ENCODE measurements around the gene SPATS2L.

SPATS2L gene

GRCh38 chr2:200297989-200298388 is 8.5 kb upstream of the SPATS2L start:
- DNase-seq = no peak

GRCh38 chr2:200298816-200299215 is 7.7 kb upstream of the SPATS2L start:
- DNase-seq = no peak

DNA sequence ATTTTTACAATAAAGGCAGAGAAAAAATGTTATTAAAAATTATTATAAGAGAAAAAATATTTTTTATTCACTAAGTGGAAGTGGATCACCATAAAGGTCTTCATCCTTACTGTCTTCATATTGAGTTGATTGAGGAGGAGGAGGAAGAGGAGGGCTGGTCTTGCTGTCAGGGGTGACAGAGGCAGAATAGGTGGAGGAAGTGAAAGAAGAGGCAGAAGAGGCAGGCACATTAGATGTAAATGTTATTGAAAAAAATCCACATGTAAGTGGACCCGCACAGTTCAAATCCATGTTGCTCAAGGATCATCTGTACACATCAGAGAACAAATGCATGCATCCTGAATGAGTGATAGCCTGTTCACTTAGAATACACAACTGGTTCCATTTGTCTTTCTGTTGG is 6.4 kb upstream of the SPATS2L start:
- no peak for DNase-seq

- no peak for DNase-seq
These were observed 5.7 kb upstream of the SPATS2L start for GRCh38 chr2:200300638-200301314.

GRCh38 chr2:200301953-200302858 is 4.3 kb upstream of the SPATS2L start:
- no peak for DNase-seq

- DNase-seq = no peak
These were observed 3.4 kb upstream of the SPATS2L start for GRCh38 chr2:200302940-200303727.

DNA sequence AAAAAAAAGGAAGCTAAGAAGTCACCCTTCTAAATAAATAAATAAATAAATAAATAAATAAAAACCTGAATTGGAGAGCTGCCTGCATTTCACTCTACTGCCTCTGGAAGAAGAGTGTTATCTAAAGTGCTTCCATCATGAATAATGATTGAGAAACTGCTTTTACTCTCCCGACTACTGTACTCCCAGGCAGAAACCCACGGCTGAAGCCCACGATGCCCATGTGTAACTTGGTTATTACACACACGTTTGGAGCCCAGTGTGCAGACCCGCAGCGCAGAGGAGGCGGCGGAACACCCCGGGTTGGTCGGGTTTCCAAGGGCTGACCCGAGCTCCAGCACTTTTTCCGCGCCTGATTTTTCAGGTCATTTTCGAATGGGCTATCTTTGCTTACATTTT is 697 bp upstream of the SPATS2L start:
- DNase-seq = peak in 1 of 2 donors; percentile 41

GRCh38 chr2:200306931-200307723 is 634 bp downstream of the SPATS2L start:
- peak in 1 of 2 donors; percentile 73 for DNase-seq

DNA sequence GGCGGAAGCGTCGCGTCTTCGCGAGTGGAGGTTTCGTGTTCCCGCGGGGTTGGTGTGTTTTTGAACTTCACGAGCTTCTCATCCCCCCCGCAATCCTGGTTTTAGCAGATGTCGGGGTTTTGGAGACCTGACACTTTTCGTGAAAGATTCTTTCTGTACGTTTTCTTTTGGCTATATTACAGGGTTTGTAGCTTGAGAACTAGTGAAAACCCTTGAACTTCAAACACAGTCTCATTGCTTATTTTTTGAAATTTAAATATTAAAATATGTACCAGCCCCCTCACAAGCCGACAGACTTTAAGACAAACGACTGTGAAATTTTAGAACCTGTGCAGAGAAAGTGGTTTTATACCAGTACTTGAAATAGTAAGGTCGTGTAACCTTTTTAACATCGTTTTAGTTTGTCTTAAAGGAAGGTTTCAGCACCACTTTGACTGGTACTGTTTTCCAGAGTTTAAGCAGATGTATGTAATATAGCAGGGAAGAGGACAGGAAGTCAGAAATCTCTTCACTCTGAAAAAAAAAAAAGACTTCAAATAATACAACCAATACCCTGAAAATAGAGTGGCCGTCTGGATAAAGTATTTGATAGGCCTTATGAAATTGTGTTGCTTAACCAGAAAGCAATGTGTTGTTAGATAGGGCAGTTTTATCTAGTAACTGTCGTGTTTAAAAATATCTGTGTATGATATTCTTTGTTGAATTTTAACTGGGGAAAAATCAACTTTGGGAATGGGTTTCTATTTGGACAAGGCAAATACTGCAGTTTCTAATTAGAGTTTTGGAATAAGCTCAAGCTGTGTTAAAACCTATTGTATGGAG is 1.4 kb downstream of the SPATS2L start:
- DNase-seq = no peak

GRCh38 chr2:200308546-200309295 is 2.2 kb downstream of the SPATS2L start:
- DNase-seq = peak in 1 of 2 donors; percentile 60

GRCh38 chr2:200309296-200310049 is 3.0 kb downstream of the SPATS2L start:
- DNase-seq = no peak

- no peak for DNase-seq
These were observed 4.1 kb downstream of the SPATS2L start for GRCh38 chr2:200310545-200310971.

DNA sequence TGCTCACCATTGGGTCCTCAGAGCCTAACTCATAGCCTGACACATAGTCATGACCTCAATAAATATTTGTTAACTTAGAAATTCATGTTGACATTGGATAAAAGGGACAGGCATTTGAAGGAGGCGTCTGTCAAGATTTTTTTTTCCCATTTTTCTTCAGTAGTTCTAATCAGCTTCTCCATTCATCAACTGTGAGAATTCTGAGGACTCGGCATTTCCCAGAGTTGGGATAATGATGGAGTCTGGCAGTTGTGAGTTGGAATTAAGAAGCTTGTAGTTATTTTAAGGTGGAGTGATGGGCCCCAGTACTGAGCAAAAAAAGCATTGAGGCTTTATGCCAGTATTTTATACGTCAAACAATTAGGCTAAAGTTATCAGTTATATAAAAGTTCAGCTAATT is 4.6 kb downstream of the SPATS2L start:
- DNase-seq = no peak

DNA sequence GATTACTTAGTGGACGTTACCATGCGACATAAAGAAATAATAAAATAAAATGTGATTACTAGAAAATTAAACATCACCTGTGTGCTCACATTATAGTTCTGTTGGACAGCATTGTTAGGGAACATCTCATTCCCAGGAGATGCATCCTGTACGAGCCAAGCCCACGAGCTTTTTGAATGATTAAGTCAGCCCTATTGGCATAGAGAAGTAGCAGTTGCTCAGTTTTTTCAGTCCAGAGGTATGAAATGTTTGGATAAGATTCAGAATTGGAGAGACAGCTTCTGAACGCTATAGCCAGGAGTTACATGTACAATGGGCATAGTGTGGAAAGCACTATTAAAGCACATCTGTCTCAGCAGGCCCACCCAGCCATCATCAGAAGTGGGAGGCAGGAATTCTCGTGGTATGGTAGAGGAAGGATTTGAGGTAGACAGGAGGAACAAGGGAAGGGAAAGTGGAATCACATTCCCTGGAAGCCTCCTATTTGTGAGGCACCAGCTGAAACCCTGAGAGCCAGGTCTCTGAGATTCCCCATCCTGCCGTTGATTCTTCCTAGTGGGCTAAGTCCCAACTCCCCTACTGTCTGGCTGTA is 8.6 kb downstream of the SPATS2L start:
- DNase-seq = no peak

DNA sequence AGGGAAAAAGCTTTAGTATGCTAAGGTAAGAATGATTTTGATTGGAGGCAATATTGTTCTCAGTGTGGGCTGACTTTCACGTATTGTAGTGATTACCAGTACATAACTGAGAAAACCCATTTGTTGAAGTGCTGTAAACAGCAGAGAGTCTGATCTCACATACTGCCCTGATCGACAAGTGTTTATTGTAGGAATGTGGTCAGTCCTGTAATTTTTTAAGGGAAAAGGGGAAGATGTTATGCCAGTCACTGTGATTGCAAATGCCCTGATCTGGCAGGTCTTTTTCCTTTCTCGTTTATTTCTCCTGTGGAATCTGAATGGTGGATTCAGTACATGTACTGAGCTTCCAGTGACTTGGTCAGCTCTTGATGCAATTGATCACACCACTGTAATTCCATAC is 11.5 kb downstream of the SPATS2L start:
- DNase-seq = no peak

DNA sequence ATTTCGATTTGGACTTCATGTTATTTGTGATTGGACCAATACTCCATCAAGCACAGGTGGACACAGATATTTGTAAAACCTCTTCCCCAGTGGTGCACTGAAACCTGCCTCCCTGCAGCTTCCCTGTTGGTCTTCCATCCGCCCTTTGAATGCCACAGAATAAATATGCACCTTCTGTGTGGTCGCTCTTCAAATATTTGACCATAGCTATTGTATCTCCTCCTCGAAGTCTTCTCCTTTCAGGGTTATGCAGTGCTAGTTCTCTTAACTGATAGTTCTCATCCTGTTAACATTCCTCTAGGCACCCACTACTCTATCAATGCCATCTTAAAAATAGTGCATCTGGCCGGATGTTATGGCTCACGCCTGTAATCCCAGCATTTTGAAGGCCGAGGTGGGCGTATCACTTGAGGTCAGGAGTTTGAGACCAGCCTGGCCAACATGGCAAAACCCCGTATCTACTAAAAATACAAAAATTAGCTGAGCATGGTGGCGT is 12.5 kb downstream of the SPATS2L start:
- DNase-seq = no peak

- no peak for DNase-seq
These were observed 13.2 kb downstream of the SPATS2L start for GRCh38 chr2:200319548-200320337.

GRCh38 chr2:200320344-200320743 is 13.9 kb downstream of the SPATS2L start:
- no peak for DNase-seq

All from hippocampal formation (tissue), 2 donors.